ENCODE results near the gene GALNT2. TPM values are rescaled to one million over a fixed set of nuclear protein-coding genes. Genes with fewer than 3 reads are reported as not detected.

GALNT2 gene
- total and polyA plus RNA-seq, 2 donors (not counting 1 experiment from before 2014, with no cell fraction given), result 19.0 to 184 TPM

DNA sequence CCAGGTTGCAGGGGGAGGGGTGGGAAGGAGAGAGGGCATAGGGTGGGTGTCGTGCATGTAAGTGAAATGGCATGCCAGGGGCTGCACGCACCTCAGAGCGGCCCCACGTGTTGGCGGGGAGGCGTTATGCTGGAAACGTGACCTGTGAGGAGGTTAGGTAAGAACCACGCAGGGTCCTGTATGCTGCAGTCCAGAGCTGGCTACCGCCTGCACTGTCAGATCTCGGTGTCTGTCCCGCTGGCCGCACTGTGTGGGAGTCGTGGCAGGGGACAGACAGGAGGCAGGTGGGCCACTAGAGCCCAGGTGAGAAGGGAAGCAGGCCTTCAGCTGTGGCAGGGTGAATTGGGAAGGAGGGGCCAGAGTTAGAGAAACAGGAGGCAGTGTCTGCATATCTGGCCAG, 79.7 kb downstream of the GALNT2 start:
- Mint-ChIP-seq H3K9me3 (ENCODE audit: insufficient read depth) (no peaks in the 10 kb centered on the region), H3K4me3 (peak overlapping the region; percentile 91), H3K27me3 (no peaks in the 10 kb centered on the region), H3K27ac (peak overlapping the region; percentile 98), H3K4me1 (peaks cover 90% of the 10 kb centered on the region)
- H3K4me1 ChIP-seq (ENCODE audit: control insufficient read depth in 2 of 2, insufficient read depth in 2 of 2, low read length in 2 of 2), result peaks cover 66 to 75% of the 10 kb centered on the region in 2 donors
- no peaks in the 10 kb centered on the region for H3K27me3 ChIP-seq (replicated peaks in 1 of 4; ENCODE audit: control extremely low read depth in 1 of 4, control insufficient read depth in 3 of 4, insufficient read depth in 4 of 4, low read length in 3 of 4)
- ChIA-PET POLR2A (interaction anchor here (0.7 to 3.1 kb wide), 3 partner anchors 22 to 115 kb away, joined by 4 to 18 read pairs (median 5); no protein-coding TSS in a partner anchor), CTCF (interaction anchor here (0.6 to 2.6 kb wide), 8 partner anchors 20 to 485 kb away, joined by 3 to 8 read pairs (median 4); no protein-coding TSS in a partner anchor)
- ATAC-seq (ENCODE audit: low read depth) (no peak), DNase-seq (no peak)
- TF ChIP-seq EZH2 (IDR thresholded peaks at IDR 0.05; ENCODE audit: borderline replicate concordance, insufficient read depth, low read depth, low read length, poor library complexity, severe bottlenecking), result no peak
- TF ChIP-seq, protein P1, sequence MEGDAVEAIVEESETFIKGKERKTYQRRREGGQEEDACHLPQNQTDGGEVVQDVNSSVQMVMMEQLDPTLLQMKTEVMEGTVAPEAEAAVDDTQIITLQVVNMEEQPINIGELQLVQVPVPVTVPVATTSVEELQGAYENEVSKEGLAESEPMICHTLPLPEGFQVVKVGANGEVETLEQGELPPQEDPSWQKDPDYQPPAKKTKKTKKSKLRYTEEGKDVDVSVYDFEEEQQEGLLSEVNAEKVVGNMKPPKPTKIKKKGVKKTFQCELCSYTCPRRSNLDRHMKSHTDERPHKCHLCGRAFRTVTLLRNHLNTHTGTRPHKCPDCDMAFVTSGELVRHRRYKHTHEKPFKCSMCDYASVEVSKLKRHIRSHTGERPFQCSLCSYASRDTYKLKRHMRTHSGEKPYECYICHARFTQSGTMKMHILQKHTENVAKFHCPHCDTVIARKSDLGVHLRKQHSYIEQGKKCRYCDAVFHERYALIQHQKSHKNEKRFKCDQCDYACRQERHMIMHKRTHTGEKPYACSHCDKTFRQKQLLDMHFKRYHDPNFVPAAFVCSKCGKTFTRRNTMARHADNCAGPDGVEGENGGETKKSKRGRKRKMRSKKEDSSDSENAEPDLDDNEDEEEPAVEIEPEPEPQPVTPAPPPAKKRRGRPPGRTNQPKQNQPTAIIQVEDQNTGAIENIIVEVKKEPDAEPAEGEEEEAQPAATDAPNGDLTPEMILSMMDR (IDR thresholded peaks at IDR 0.05), result no peak
- peak overlapping the region; percentile 75 for H2AFZ ChIP-seq (ENCODE audit: insufficient read depth, low read depth, low read length, poor library complexity, severe bottlenecking)
- no peaks in the 10 kb centered on the region for H3K9me3 ChIP-seq (ENCODE audit: control extremely low read depth in 1 of 3, control insufficient read depth in 2 of 3, insufficient read depth in 1 of 3, low read length in 2 of 3)
- H3K36me3 ChIP-seq (replicated peaks in 1 of 2; ENCODE audit: control extremely low read depth in 1 of 2, control insufficient read depth in 1 of 2, extremely low read depth in 1 of 2, insufficient read depth in 2 of 2, low read length in 1 of 2), result no peaks in the 10 kb centered on the region
- H4K20me1 ChIP-seq (ENCODE audit: control insufficient read depth, insufficient read depth, low read length, poor library complexity, severe bottlenecking), result no peaks in the 10 kb centered on the region
- intact Hi-C loops (cut with micrococcal nuclease), result loop anchor here (1.0 to 5.0 kb wide), 2 partner anchors 23 to 34 kb away; no protein-coding TSS in a partner anchor
- H3K27ac ChIP-seq (ENCODE audit: low read length in 2 of 2), result peak overlapping the region; percentile 78 to 94
- H3K79me2 ChIP-seq (ENCODE audit: control insufficient read depth, insufficient read depth, low read length), result peaks cover 63% of the 10 kb centered on the region
- H3K4me3 ChIP-seq (ENCODE audit: control extremely low read depth in 1 of 5, extremely low read depth in 1 of 5, insufficient read depth in 1 of 5, low read depth in 2 of 5, low read length in 4 of 5), result peak overlapping the region in 3 of 5 experiments; percentile 48 to 62 (median 52)
- WGBS (ENCODE audit: insufficient coverage), result 95% methylated on average over 13 of the region's 13 CpGs
- peak overlapping the region; percentile 79 for H3K4me2 ChIP-seq (replicated peaks; ENCODE audit: low read depth, low read length, poor library complexity, severe bottlenecking)
- H3K9ac ChIP-seq (ENCODE audit: low read length), result peak overlapping the region; percentile 70
